ENCODE measurements around the gene PSMG1.

Gene PSMG1

GRCh38 chr21:39134288-39134810 lies 48.9 kb downstream of the PSMG1 start:
- Histone ChIP-seq H3K27ac (no peak overlapping the region), H3K4me2 (no peak overlapping the region), H2AFZ (ENCODE audit: low read depth) (no peak overlapping the region), H3K27me3 (ENCODE audit: insufficient read depth, low read depth) (no peaks in the 10 kb centered on the region), H3K79me2 (ENCODE audit: insufficient read depth, low read depth) (no peaks in the 10 kb centered on the region), H3K36me3 (ENCODE audit: insufficient read depth) (no peaks in the 10 kb centered on the region), H3K4me3 (IDR thresholded peaks at IDR 0.05; ENCODE audit: insufficient read depth, low read depth, low read length) (no peak overlapping the region), H3K4me1 (ENCODE audit: low read depth, poor library complexity, severe bottlenecking) (no peaks in the 10 kb centered on the region), H3K9ac (no peak overlapping the region), H4K20me1 (ENCODE audit: insufficient read depth) (no peaks in the 10 kb centered on the region)
- no peak for TF ChIP-seq CTCF (conservative IDR thresholded peaks at IDR 0.05; ENCODE audit: low read depth, low read length)

GRCh38 chr21:39132248-39132647 lies 51.0 kb downstream of the PSMG1 start:
- H3K9ac ChIP-seq = no peak overlapping the region
- no peak for TF ChIP-seq CTCF (conservative IDR thresholded peaks at IDR 0.05; ENCODE audit: low read depth, low read length)
- H4K20me1 ChIP-seq (ENCODE audit: insufficient read depth) = no peaks in the 10 kb centered on the region
- no peak overlapping the region for H3K27ac ChIP-seq
- no peaks in the 10 kb centered on the region for H3K27me3 ChIP-seq (ENCODE audit: insufficient read depth, low read depth)
- no peaks in the 10 kb centered on the region for H3K79me2 ChIP-seq (ENCODE audit: insufficient read depth, low read depth)
- no peaks in the 10 kb centered on the region for H3K36me3 ChIP-seq (ENCODE audit: insufficient read depth)
- no peak overlapping the region for H2AFZ ChIP-seq (ENCODE audit: low read depth)
- no peak overlapping the region for H3K4me3 ChIP-seq (IDR thresholded peaks at IDR 0.05; ENCODE audit: insufficient read depth, low read depth, low read length)
- H3K4me2 ChIP-seq = no peak overlapping the region
- H3K4me1 ChIP-seq (ENCODE audit: low read depth, poor library complexity, severe bottlenecking) = no peaks in the 10 kb centered on the region

- H3K4me2 ChIP-seq = no peak overlapping the region
- H3K27me3 ChIP-seq (ENCODE audit: insufficient read depth, low read depth) = no peaks in the 10 kb centered on the region
These were observed 51.5 kb downstream of the PSMG1 start for GRCh38 chr21:39131791-39132190.

GRCh38 chr21:39127506-39127905 lies 55.7 kb downstream of the PSMG1 start:
- Histone ChIP-seq H4K20me1 (ENCODE audit: insufficient read depth) (no peaks in the 10 kb centered on the region), H3K4me3 (IDR thresholded peaks at IDR 0.05; ENCODE audit: insufficient read depth, low read depth, low read length) (no peak overlapping the region)

More at GRCh38 chr21:39131791-39132190, 51.5 kb downstream of the PSMG1 start:
- Histone ChIP-seq H3K9ac (no peak overlapping the region), H3K79me2 (ENCODE audit: insufficient read depth, low read depth) (no peaks in the 10 kb centered on the region), H3K27ac (no peak overlapping the region), H3K36me3 (ENCODE audit: insufficient read depth) (no peaks in the 10 kb centered on the region), H2AFZ (ENCODE audit: low read depth) (no peak overlapping the region), H3K4me3 (IDR thresholded peaks at IDR 0.05; ENCODE audit: insufficient read depth, low read depth, low read length) (no peak overlapping the region), H4K20me1 (ENCODE audit: insufficient read depth) (no peaks in the 10 kb centered on the region), H3K4me1 (ENCODE audit: low read depth, poor library complexity, severe bottlenecking) (no peaks in the 10 kb centered on the region)
- no peak for TF ChIP-seq CTCF (conservative IDR thresholded peaks at IDR 0.05; ENCODE audit: low read depth, low read length)

More at GRCh38 chr21:39127506-39127905, 55.7 kb downstream of the PSMG1 start:
- H3K27ac ChIP-seq = no peak overlapping the region
- H3K36me3 ChIP-seq (ENCODE audit: insufficient read depth) = no peaks in the 10 kb centered on the region
- no peak overlapping the region for H3K9ac ChIP-seq
- no peaks in the 10 kb centered on the region for H3K79me2 ChIP-seq (ENCODE audit: insufficient read depth, low read depth)
- H3K4me1 ChIP-seq (ENCODE audit: low read depth, poor library complexity, severe bottlenecking) = peaks cover 2% of the 10 kb centered on the region
- H2AFZ ChIP-seq (ENCODE audit: low read depth) = no peak overlapping the region
- TF ChIP-seq CTCF (conservative IDR thresholded peaks at IDR 0.05; ENCODE audit: low read depth, low read length) = no peak
- no peaks in the 10 kb centered on the region for H3K27me3 ChIP-seq (ENCODE audit: insufficient read depth, low read depth)
- H3K4me2 ChIP-seq = no peak overlapping the region

Measured in KMS-11 (cell line).